NCI-H345 (cell line): ENCODE results near the gene PHTF2.

Source experiments
- DNase-seq: peaks from one replicate; lab custom pipeline; 2025; lab: John Stamatoyannopoulos, UW

PHTF2 gene

DNA sequence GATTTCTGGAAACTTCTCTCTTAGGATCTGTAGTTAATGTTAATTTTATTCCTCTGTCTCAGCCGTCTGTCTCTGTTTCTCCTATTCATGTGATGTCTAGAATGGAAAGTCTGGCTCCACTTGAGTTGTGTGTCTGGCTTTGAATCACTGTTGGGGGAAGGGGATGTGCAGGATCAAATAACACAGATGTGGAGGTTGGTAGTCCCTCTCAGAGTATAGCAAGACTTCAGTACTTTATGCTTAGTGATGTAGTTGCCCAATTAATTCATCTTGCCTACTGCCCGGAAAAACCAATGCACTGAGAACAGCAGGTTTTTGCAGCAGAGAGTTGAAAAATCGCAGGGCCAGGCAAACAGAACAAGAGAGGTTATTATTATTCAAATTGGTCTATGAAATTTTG, 79.2 kb downstream of the PHTF2 start:
- DNase-seq, result no peak

DNA sequence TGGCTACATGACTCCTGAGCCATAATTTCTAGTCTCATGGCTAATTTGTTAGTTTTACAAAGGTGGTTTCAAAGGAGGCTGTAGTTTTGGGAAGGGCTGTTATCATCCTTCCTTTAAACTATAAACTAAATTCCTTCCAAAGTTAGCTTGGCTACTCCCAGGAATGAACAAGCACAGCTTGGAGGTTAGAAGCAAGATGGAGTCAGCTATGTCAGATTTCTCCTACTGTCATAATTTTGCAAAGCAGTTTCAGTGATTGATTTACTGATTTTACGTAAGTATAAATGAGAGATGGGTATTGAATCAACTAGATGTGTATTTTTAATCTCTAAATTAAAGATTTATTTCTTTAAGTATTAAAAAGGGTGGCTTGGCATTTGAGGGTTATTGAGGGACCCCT, 79.9 kb downstream of the PHTF2 start:
- no peak for DNase-seq

DNA sequence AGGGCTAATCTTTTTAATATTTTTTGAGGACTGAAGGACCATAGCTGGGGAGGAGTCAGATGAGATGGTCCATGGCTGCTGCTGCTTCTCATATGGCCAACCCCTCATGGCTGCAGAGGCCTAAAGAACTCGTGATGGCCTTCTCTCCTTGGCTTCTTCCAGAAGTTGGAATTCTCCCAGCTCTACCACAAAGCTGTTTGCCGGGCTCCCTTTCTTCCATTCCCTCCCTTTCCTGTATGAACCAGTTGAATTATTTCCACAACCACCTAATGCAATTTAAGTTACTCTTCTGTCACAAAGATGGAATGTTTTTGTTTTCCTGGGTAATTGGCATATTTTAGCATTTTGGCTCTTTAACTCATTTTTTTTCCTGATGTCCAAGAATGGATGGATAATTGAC, 80.7 kb downstream of the PHTF2 start:
- DNase-seq, result no peak

DNA sequence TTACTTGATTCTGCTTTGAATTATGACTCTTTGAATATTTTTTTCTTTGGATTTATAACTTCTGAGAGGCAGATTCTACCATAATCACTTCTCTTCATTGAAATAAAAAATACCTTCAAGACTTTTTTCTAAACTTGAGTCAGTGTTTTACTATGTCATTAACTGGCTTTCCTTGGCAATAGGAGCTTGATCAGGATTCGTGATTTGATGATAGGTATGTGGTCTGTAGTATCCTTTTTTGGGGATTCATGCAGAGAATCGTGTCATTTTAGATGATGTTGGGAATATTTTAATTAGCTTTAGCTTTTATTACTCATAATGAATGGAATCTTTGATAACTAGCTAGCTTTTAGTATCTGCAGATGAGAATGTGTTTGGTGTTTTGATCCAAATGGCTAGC, 83.3 kb downstream of the PHTF2 start:
- no peak for DNase-seq

DNA sequence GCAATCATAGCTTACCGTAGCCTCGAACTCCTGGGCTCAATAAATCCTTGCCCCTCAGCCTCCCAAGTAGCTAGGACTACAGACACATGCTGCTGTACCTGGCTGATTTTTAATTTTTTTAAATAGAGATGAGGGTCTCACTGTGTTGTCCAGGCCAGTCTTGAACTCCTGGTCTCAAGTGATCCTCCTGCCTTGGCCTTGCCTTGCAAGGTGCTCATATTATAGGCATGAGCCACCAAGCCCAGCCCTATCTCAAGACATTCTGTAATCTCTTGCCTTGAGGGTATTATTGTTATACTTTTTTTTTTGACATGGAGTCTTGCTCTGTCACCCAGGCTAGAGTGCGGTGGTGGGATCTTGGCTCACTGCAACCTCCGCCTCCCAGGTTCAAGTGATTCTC, 86.6 kb downstream of the PHTF2 start:
- no peak for DNase-seq

DNA sequence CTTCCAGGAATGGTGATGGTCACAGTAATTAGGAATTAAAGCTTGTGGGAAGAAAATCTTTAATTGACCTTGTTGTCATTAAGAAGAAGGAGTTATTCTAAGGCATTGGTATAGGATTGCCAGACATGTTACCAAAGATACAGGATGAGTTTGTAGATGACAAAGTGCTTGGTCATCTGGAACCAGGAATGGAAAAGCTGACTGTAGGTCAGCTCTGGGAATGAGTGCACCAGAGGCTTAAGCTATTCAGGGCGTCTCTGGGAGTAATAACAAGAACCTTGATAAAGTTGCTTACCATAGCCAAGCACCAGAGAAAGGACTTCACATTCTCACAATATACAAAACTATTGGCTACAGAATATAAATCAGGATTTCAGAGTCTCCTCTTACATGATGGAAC, 89.0 kb downstream of the PHTF2 start:
- DNase-seq, result no peak

DNA sequence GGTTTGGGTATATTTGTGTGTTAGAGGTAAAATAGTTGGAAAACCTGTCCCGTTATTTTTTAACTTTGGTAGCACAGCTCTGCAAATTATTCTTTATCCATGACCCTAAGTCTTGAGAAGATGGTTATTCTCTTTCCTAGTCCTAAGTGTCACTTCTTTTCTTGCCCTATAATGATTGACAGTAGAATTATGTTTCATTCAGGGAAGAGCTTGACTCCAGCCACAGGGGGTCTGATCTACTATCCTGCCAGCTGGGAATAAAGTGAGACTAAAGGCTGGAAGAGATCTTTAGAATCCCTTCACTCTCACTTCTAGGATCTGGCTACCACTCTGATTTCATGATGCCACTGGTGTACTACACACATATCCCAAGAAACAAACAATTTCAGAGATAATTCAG, 90.4 kb downstream of the PHTF2 start:
- no peak for DNase-seq

DNA sequence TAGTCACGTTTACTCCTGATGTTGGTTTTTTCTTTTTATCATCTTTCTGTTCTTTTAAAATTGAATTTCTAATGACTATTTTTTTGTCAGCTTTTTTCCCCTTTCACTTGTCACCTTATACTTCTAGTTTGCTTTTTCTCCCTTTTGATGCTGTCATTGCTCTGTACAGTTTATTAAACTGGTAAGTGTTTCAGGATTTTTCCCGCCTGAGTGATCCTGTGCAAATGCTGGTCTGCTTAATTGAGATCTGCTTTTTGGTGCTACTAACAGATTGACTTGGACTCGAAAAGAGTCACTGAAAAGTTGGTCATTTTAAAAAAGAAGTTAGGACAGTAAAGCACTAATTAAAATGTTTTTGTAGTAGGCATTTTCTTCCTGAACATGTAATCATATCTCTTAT, 95.2 kb downstream of the PHTF2 start:
- DNase-seq, result no peak

DNA sequence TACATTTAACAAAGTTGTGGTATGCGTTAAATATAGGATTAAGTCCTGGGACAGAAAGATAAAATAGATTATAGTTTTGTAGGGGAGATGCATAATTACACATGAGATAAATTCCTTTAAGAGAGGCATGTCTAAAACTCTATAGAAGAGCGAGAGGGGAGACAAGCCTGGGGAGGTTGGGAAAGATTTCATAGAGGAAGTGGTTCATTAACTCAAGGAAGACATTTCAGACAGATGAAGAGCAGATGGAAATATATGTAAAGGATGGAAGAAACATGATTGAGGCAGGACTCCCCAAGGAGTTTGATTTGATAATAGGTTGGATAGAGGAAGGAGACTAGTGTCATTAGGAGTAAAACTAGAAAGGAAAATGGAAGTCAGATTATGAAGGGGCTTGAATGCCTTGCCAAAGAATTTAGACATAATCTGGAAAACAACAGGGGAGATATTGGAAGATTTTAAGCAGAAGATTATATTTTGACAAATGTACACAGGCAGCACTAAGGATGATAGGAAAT, 96.1 kb downstream of the PHTF2 start:
- DNase-seq, result no peak

DNA sequence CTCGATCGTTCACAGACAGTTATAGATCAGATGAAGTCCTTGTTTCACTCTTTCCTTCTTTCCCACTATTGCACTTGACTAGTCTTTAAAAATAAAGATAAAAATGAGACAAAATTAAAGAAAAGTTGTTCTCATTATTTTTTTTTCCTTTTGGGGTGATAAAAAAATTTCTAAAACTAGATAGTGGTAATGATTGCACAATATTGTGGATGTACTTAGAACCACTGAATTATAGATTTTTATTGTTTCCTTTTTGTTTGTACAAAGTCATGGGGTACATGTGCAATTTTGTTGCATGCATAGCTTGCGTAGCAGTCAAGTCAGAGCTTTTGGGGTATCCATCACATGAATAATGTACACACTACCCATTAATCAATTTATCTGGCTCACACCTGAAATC, 97.3 kb downstream of the PHTF2 start:
- no peak for DNase-seq

DNA sequence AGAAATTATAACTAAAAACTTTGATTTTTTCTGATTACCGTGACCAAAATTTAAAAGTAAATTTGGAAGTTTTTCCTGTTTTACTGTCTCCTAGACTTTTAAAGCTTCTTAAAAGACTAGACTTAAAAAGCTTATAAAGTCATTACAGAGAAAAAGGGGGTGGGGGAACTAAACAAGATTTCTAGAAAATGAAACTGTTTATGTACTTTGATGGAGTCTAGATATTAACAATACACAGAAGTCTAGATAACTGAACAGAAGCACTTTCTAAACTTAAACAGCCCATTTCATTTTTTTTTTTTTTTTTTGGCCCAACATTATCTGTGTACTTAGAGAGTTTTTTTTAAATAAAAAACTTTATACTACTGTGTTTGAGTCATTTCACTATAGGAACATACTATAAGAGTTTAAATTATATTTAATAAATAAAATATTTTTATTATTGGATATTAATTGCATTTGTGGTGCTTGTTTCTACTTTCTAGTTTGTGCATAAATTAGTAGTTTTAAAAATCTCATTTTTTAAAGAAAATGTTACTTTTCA, 98.5 kb downstream of the PHTF2 start:
- DNase-seq, result no peak

DNA sequence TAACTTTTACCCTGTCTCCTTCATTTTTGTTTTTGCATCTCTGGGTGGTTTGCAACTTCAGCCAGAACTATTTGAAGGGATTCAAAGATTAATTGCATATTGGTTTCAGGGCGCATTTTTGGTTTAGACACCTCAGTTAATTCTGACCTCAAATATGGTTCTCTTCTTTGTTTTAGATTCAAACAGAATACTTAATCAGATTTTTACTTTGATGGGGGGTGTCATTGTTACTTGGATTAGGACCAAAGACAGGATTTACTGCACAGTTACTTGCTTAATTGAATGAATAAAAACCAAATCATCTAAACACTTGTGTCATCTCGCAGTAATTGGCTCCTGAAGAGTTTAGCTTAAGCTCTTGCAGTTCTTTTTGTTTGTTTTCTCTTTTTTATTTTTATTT, 100.9 kb downstream of the PHTF2 start:
- no peak for DNase-seq

DNA sequence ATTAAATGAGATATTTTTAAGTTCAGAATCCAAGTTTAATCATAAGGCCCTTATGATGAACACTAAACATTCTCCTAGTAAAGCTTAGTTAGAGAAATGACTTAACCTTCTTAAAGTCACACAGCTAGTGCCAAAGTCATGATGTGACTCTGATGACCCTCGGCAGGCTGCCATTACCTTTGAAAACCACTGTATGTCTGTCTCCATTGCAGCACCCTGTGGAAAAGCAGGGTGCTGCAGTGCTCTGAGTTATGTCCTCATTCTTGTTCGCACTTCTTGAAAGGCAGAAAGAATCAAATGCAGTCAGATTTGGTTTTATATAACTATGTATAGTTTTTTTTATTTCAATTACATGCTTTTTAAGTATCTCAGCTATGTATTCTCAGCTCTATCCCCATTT, 105.0 kb downstream of the PHTF2 start:
- DNase-seq, result no peak

DNA sequence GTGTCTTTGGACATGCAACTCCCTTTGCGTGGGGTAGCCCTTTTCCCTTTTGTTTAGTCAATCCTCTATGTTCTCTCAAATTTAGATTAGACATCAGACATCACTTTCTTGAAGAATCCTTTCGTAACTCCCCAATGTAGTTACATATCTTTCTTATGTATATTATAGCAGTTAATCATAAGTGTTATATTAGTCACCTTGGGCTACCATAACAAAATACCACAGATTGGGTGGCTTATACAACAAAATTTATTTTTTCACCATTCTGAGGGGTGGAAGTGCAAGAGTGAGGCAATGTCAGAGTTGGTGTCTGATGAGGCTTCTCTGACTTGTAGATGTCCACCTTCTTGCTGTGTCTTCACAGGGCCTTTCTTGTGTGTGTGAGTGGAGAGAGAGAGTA, 105.7 kb downstream of the PHTF2 start:
- DNase-seq, result no peak

DNA sequence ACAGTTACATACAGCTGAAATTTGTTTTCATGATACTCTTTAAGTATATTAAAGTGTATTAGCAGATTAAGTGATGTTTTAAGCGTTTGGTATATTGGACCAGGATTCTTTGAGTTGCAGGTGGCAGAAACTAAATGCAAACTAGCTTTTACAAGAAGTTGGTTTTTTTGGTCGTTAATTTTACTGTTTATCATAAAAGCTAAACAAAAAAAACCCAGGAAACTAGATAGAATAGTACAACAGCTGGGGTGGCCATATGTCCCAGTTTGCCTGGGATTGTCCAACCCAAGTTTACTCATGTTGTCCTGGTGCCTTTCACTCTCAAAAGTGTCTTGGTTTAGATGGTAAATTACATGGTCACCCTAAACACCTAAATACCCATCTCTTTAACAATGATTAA, 108.7 kb downstream of the PHTF2 start:
- no peak for DNase-seq

DNA sequence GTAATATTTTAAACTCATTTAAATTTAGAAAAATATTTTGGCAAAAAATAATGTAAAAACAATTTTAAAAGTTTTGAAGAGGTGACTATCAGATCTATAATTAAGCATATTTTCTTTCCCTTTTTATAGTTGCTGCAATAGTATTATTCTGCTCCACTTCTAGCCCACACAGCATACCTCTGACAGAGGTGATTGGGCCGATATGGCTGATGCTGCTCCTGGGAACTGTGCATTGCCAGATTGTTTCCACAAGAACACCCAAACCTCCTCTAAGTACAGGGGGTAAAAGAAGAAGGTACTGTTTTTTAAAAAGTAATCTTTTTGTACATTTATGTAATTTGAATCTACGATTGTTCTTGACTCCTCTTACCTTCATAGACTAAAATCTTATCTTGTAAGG, 110.1 kb downstream of the PHTF2 start:
- DNase-seq, result no peak

DNA sequence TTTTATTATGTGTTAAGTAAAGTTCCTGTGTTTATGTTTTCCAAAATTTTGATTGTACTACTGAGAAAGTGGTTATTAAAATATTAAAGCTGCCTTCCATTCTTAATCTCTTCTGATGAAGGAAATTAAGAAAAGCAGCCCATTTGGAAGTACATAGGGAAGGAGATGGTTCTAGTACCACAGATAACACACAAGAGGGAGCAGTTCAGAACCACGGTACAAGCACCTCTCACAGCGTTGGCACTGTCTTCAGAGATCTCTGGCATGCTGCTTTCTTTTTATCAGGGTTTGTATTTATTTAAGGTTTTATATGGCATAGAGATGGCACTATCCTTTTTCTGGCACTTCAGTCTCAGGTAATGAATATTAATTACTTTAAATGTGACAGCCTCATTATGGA, 111.6 kb downstream of the PHTF2 start:
- DNase-seq, result no peak

DNA sequence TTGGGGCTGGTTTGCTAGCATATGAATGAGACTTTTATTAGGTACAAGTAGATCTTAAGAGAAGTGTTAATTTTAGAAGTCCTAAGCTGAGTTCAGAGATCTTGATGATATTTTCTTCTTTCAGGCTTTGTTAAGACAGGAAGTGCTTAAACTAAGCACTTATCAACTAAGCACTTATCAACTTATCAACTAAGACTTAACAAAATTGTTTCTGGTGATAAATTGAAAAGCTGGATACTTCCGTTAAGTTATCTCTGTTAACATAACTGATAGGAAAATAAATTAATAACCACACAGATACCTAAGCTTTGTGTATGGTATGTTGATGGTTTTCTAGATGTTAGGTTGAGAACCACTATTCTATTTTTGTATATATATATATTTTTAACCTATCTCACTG, 113.7 kb downstream of the PHTF2 start:
- no peak for DNase-seq

DNA sequence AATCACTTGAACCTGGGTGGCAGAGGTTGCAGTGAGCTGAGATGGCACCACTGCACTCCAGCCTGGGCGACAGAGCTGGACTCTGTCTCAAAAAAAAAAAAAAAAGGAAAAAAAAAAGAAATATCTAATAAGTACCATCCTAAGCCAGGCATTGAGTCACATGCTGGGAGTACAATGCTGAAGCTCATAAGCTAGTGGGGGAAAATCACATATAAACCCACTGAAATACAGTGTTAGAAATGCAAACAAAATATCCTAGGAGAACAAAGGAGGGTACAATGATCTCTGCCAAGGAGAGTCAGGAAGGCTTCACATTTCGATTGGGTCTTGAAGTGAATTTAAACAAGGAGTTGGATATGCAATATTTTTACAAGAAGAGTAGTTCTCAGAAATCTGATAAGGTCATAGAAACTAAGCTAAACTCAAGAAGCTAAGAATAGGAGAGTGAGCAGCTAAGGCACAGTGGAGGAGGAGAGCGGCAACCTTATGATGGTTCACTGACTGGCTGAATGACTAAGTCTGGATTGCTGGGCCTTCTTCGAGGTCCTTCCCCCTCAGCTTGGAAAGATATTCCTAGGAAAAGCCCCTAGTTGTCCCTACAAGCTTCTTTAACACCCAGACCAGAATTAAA, 115.5 kb downstream of the PHTF2 start:
- DNase-seq, result no peak

DNA sequence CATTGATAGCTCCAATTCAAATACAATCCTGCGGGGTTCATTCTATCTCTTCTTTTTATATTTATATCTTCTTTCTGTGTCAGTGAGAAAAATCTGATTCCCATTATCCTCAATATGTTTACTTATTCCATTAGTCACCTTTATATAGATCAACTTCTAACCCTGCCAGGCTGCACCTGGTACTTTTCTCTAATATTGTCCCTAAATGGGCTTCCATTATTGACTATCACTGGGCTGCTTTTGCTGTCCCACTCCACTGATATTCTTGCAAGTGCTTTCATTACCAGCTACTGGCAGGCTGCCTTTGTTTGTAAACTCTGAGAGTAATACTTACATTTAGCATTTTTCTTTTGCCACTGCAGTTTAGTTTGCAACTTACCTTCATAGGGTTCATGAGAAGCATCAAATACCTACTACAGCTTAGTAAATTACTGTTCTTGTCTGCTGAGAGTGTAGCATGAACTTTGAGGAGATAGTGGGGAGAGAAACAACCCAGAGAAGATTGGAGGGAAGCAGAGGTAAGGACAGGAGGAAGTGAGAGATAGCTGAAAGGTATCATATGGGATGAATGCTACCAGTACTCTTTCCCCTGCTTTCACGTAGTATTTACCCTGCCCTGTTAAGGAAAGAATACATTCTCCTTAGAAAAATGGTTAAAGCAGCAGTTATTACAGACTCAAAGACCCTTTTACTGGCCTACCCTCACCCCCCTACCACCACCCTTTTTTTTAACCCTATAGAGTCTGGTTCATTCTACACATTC, 119.1 kb downstream of the PHTF2 start:
- peak; percentile 30 for DNase-seq

DNA sequence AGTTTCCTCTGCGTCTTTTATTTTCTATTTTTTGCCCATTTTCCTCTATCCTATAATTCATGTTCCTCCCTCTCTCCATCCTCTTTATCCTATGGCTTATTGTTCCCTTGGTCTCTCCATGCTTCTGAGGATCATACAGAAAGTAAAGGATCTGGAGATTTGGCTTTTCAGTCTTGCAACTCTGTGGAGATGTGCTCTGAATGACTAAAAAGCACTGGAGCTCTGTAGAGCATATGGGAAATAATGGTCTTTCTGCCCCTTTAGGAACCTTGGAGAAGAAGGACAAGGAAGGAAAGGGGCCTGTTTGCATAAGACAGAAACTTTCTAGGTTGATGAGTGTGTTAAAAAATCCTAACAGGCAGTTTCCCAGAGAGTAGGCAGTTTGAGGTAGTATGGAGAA, 120.1 kb downstream of the PHTF2 start:
- DNase-seq, result no peak

DNA sequence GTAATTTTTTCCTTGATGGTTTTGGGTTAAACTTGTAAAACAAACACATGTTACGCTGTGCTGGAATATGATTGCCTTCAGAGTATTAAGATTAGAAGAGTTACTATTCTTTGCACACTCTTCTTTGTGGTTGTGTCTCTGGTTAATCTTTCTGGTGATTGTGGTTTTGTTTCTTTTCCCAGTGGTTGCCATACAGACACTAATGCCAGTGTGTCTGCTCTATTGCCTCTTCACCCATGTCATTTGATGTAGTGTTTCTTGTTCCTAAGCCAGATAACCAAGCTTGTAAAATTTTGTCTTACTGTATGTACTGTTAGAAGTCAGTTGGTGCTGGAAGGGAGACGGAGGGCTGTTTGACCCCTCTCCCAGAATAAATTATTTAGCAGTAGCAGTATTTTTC, 124.8 kb downstream of the PHTF2 start:
- no peak for DNase-seq

DNA sequence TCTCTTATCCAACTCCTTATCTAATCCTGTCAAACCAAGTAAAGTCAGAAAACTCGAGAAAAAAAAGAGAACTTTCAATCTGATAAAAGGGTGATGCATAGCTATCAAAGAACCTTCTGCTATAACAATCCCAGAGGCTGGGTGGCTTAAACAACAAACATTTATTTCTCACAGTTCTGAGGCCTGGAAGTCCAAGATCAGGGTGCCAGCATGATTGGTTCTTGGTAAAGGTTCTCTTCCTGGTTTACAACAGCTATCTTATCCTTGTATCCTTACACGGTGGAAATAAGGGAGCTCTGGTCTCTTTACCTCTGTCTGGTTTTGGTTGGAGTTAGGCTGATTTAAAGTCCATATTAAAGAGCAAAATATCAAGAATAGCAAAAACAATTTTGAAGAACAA, 131.9 kb downstream of the PHTF2 start:
- DNase-seq, result no peak

DNA sequence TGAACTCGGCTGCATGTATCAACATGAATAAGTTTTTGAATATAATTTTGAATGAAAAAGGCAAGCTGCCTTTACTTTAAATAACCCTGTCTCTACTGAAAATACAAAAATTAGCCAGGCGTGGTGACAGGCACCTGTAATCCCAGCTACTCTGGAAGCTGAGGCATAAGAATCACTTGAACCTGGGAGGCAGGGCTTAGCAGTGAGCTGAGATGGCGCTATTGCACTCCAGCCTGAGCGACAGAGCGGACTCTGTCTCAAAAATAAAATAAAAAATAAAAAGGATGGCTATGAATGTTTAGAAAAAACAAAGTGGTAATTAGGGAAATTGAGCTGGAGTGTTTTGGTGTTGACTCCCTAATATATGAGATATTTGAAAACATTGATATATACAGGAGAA, 133.3 kb downstream of the PHTF2 start:
- DNase-seq, result no peak
